ENCODE data around the gene CCDC57. TPM values are rescaled to one million over a fixed set of nuclear protein-coding genes. Genes with fewer than 3 reads are reported as not detected.

Gene CCDC57
- total and polyA plus RNA-seq, 12 donors = 7.0 to 34.5 (median 10.7) TPM

DNA sequence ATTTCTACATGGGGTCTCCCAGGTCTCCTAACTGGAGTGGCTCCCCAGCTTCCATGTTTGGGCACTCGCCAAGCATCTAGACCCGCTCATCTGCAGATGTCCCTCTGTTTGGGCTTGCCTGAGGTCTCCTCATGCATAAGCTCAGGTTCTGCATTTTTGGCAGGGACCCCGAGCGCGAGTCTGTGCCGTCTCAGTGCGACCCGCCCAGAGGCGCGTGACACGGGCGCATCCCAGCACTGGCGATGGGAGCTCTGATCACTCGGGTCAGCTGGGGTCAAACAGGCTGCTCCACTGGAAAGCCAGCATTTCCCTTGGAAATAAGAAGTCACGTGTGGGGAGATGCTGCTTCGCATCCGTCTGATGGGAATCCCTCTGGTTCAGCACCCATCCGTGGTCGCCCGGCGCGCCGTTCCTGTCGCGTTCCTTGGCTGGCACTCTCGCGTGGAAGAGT is 57.7 kb downstream of the CCDC57 start:
- Histone ChIP-seq H3K4me3 (no peak overlapping the region), H3K27ac (no peak overlapping the region), H3K27me3 (no peaks in the 10 kb centered on the region), H3K36me3 (peaks cover 0 to 31% (median 0%) of the 10 kb centered on the region in 9 donors), H3K9me3 (no peaks in the 10 kb centered on the region), H3K4me1 (no peaks in the 10 kb centered on the region)
- WGBS, 2 donors = 91 to 92% methylated on average over 27 of the region's 27 CpGs
- ATAC-seq (no peak), DNase-seq (no peak)
- intact Hi-C loops (cut with DNase I) = loop anchor here (1.0 to 10.0 kb wide), 9 partner anchors 123 to 200 kb away; partner anchors contain the start of genes RAC3 (in 4 of the 10) and NOTUM (in 3 of the 10)
- TF ChIP-seq, protein P1, sequence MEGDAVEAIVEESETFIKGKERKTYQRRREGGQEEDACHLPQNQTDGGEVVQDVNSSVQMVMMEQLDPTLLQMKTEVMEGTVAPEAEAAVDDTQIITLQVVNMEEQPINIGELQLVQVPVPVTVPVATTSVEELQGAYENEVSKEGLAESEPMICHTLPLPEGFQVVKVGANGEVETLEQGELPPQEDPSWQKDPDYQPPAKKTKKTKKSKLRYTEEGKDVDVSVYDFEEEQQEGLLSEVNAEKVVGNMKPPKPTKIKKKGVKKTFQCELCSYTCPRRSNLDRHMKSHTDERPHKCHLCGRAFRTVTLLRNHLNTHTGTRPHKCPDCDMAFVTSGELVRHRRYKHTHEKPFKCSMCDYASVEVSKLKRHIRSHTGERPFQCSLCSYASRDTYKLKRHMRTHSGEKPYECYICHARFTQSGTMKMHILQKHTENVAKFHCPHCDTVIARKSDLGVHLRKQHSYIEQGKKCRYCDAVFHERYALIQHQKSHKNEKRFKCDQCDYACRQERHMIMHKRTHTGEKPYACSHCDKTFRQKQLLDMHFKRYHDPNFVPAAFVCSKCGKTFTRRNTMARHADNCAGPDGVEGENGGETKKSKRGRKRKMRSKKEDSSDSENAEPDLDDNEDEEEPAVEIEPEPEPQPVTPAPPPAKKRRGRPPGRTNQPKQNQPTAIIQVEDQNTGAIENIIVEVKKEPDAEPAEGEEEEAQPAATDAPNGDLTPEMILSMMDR (IDR thresholded peaks at IDR 0.05) = no peak

DNA sequence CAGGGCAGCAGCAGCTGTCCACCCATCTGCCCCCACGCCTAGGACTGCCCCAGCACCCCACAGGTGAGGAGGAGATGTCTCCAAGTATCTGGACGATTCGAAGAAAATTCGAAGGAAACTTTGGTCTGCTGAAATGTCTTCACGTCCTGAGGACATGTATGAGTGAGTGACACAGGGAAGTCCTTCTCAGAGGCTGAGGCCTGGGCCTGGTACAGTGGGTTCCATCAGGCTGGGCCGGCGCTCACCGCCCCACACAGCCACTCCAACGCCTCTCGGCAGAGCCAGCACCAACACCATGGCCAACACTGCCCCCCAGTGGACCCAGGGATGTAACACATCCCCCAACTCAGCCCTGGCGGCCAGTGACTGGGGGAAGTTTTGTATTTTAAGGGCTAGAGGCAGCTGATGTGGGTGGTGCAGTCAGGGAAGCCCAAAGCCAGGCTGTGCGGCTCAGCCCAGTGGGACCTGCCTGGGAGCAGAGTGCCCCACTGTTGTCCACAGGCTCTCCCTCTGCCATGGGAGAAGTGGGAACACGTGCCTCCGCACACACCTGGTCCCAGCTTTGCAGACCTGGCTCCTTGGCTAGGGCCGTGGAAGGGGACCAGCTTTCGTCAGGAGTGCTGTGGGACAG is 58.8 kb downstream of the CCDC57 start:
- intact Hi-C loops (cut with DNase I) = loop anchor here (1.0 to 10.0 kb wide), 8 partner anchors 122 to 199 kb away; partner anchors contain the start of genes RAC3 (in 4 of the 10) and NOTUM (in 2 of the 10)
- H3K4me1 ChIP-seq = no peaks in the 10 kb centered on the region
- peaks cover 0 to 22% (median 0%) of the 10 kb centered on the region in 9 donors for H3K36me3 ChIP-seq
- TF ChIP-seq, protein P1 (IDR thresholded peaks at IDR 0.05) = peak; percentile 81 to 96 (median 88)
- peak; percentile 70 to 79 for DNase-seq
- no peak overlapping the region for H3K27ac ChIP-seq
- no peaks in the 10 kb centered on the region for H3K27me3 ChIP-seq
- H3K4me3 ChIP-seq = no peak overlapping the region
- 54 to 58% methylated on average over 16 of the region's 16 CpGs for WGBS, 2 donors
- ATAC-seq = peak; percentile 83 to 94 (median 91)
- H3K9me3 ChIP-seq = no peaks in the 10 kb centered on the region

DNA sequence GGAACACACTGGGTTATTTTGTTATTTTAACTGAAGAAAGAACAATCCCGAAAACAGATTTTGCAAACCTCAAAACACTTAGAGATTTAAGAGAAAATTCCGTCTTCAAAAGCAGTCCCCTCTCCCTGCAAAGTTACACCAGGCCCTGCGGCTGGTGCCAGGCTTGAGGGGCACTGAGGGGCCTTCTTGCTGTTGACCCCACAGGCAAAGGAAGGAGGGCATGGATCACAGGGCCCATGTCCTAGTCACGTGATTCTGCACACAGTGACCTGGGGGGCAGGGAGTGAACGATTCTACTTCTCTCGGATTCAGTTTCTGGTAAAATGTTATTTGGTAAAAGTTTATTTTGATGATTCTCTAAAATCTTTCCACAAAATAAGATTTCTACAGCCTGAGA is 59.3 kb downstream of the CCDC57 start:
- Histone ChIP-seq H3K9me3 (no peaks in the 10 kb centered on the region), H3K27ac (no peak overlapping the region), H3K4me3 (no peak overlapping the region), H3K36me3 (peaks cover 0 to 19% (median 0%) of the 10 kb centered on the region in 9 donors), H3K4me1 (no peaks in the 10 kb centered on the region), H3K27me3 (no peaks in the 10 kb centered on the region)
- 87 to 91% methylated on average over 6 of the region's 6 CpGs for WGBS, 2 donors
- intact Hi-C loops (cut with DNase I) = loop anchor here in 9 of 10 donors (1.0 to 10.0 kb wide), 7 partner anchors 121 to 198 kb away; partner anchors contain the start of genes NOTUM (in 2 of the 9) and RAC3 (in 2 of the 9)
- DNase-seq (no peak), ATAC-seq (no peak)
- TF ChIP-seq, protein P1 (IDR thresholded peaks at IDR 0.05) = no peak

DNA sequence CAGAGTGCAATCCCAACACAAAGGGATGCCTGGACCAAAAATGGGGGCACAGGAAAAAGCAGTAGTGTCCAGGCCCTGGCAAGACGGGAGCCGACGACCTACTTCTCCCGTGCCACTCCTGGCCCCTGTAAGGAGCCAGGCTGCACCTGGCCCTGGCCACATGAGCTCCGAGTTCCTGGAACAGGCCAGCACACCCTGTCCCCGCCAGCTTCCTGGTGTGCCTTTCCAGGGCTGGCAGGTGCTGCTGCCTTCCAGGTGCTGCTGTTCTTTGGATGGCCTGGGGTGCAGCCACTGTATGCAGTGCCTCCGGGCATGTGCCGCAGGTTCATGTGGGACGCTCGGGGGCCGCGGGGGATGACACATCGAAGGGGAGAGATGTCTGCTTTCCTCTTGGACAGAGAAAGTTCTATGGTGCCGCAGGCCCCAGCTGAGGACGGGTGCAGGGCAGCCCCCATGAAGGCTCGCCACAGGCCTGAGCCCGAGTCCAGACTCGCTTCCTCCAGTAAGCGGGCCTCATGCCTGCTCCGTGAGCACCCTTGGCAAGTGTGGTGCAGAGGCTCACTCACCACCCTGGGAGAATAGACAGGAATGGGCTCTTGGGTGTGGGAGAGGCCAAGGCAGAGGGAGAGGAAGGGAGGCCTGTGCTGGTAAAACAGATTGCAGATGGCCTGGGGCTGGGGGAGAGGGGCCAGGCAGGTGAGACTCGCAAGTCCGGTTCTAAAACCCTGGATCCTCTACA is 59.9 kb downstream of the CCDC57 start:
- TF ChIP-seq, protein P1 (IDR thresholded peaks at IDR 0.05) = no peak

More for the DNA sequence above, 59.9 kb downstream of the CCDC57 start:
- Histone ChIP-seq H3K4me3 (no peak overlapping the region), H3K4me1 (no peaks in the 10 kb centered on the region), H3K27me3 (no peaks in the 10 kb centered on the region), H3K36me3 (peaks cover 0 to 19% (median 0%) of the 10 kb centered on the region in 9 donors), H3K9me3 (no peaks in the 10 kb centered on the region), H3K27ac (no peak overlapping the region)
- intact Hi-C loops (cut with DNase I) = loop anchor here in 9 of 10 donors (1.0 to 10.0 kb wide), 7 partner anchors 120 to 198 kb away; partner anchors contain the start of genes NOTUM (in 2 of the 9) and RAC3 (in 2 of the 9)
- 88 to 90% methylated on average over 22 of the region's 22 CpGs for WGBS, 2 donors
- no peak for DNase-seq
- ATAC-seq = no peak

All from heart right ventricle (tissue), 16 donors.